ENCODE measurements around the gene ZNF33A. TPM values are rescaled to one million over a fixed set of nuclear protein-coding genes. Genes with fewer than 3 reads are reported as not detected.
"Not testable (repeated sequence)": the region's sequence is repeated elsewhere in the genome, so short reads cannot be mapped to it uniquely, and the experiment has no call there.

The ZNF33A gene
- total RNA-seq, 4 donors from 2014 or later: 24.7 to 50.6 (median 32.2) TPM

- 4 to 5% methylated on average over 9 of the region's 9 CpGs for whole genome bisulfite sequencing, 2 donors (ENCODE audit: low coverage in 1 of 2)
- peaks cover 0 to 23% (median 5%) of the 10 kb centered on the region in 3 donors for H3K4me1 ChIP-seq
- TF ChIP-seq POLR2AphosphoS5 (IDR thresholded peaks at IDR 0.05): no peak
- peak in 1 of 4 experiments; percentile 0 for TF ChIP-seq CTCF (IDR thresholded peaks at IDR 0.05)
- peak overlapping the region; percentile 97 to 99 (median 98) for H3K27ac ChIP-seq
- H3K9me3 ChIP-seq: no peaks in the 10 kb centered on the region
- no peaks in the 10 kb centered on the region for H3K27me3 ChIP-seq
- H3K4me3 ChIP-seq: peak overlapping the region; percentile 78 to 95
- no peak for ATAC-seq
- H3K36me3 ChIP-seq: no peaks in the 10 kb centered on the region
Measured at GRCh38 chr10:37976880-37977203, 33.6 kb upstream of the ZNF33A start.

- Histone ChIP-seq H3K4me3 (no peak overlapping the region), H3K27me3 (peaks cover 14% of the 10 kb centered on the region), H3K27ac (no peak overlapping the region), H3K4me1 (no peaks in the 10 kb centered on the region), H3K9me3 (no peaks in the 10 kb centered on the region), H3K36me3 (no peaks in the 10 kb centered on the region)
- no peak for ATAC-seq
- no peak for TF ChIP-seq CTCF (IDR thresholded peaks at IDR 0.05)
- no peak for TF ChIP-seq EP300 (IDR thresholded peaks at IDR 0.05)
- TF ChIP-seq POLR2A (IDR thresholded peaks at IDR 0.05): no peak
- TF ChIP-seq POLR2AphosphoS5 (IDR thresholded peaks at IDR 0.05): no peak
- 77% methylated on average over 2 of the region's 2 CpGs; no CpG with 5 or more reads in 1 of the 2 donors for WGBS, 2 donors (ENCODE audit: low coverage in 1 of 2)
Measured at GRCh38 chr10:37991655-37992054, 18.8 kb upstream of the ZNF33A start.

GRCh38 chr10:37992083-37992482, 18.4 kb upstream of the ZNF33A start:
- no peak for ATAC-seq
- TF ChIP-seq EP300 (IDR thresholded peaks at IDR 0.05) (no peak), CTCF (IDR thresholded peaks at IDR 0.05) (no peak), POLR2AphosphoS5 (IDR thresholded peaks at IDR 0.05) (no peak), POLR2A (IDR thresholded peaks at IDR 0.05) (no peak)
- Histone ChIP-seq H3K4me3 (no peak overlapping the region), H3K27me3 (peaks cover 14% of the 10 kb centered on the region), H3K27ac (no peak overlapping the region), H3K36me3 (no peaks in the 10 kb centered on the region), H3K9me3 (no peaks in the 10 kb centered on the region), H3K4me1 (no peaks in the 10 kb centered on the region)
- 20 to 79% methylated on average over 1 to 3 of the region's 3 CpGs for WGBS, 2 donors (ENCODE audit: low coverage in 1 of 2)

GRCh38 chr10:37998920-37999319, 11.6 kb upstream of the ZNF33A start:
- H3K36me3 ChIP-seq: not testable (repeated sequence)
- WGBS, 2 donors (ENCODE audit: low coverage in 1 of 2): 25 to 50% methylated on average over 1 of the region's 3 CpGs

GRCh38 chr10:38000474-38000873, 10.0 kb upstream of the ZNF33A start:
- H3K9me3 ChIP-seq, H3K27ac ChIP-seq, H3K4me1 ChIP-seq, H3K4me3 ChIP-seq, H3K27me3 ChIP-seq, H3K36me3 ChIP-seq, ATAC-seq: not testable (repeated sequence)
- no CpG with 5 or more reads among the region's 1 CpG for WGBS, 2 donors (ENCODE audit: low coverage in 1 of 2)

More at GRCh38 chr10:37998920-37999319, 11.6 kb upstream of the ZNF33A start:
- not testable (repeated sequence) for H3K27me3 ChIP-seq, ATAC-seq, H3K4me3 ChIP-seq, H3K9me3 ChIP-seq, H3K27ac ChIP-seq, H3K4me1 ChIP-seq

- ATAC-seq: no peak
- H3K27me3 ChIP-seq: no peaks in the 10 kb centered on the region
- H3K4me3 ChIP-seq: no peak overlapping the region
- no peaks in the 10 kb centered on the region for H3K9me3 ChIP-seq
- no peaks in the 10 kb centered on the region for H3K36me3 ChIP-seq
- TF ChIP-seq EP300 (IDR thresholded peaks at IDR 0.05): no peak
- TF ChIP-seq CTCF (IDR thresholded peaks at IDR 0.05): no peak
- no peak for TF ChIP-seq POLR2A (IDR thresholded peaks at IDR 0.05)
- no peak for TF ChIP-seq POLR2AphosphoS5 (IDR thresholded peaks at IDR 0.05)
- 100% methylated on average over 5 of the region's 6 CpGs; no CpG with 5 or more reads in 1 of the 2 donors for WGBS, 2 donors (ENCODE audit: low coverage in 1 of 2)
- no peaks in the 10 kb centered on the region for H3K4me1 ChIP-seq
- H3K27ac ChIP-seq: no peak overlapping the region
Measured at GRCh38 chr10:38003026-38003425, 7.4 kb upstream of the ZNF33A start.
